COLO829 (cell line): ENCODE results near the gene STOM.

Source experiments
- DNase-seq: peaks from one replicate; pipeline ENCODE4 v3.0.0; 2012; ENCODE audit warnings: low spot score

Gene STOM

GRCh38 chr9:121321016-121321503 lies 49.0 kb downstream of the STOM start:
- no peak for DNase-seq

GRCh38 chr9:121319383-121319780 lies 50.7 kb downstream of the STOM start:
- DNase-seq, result no peak

GRCh38 chr9:121318631-121319382 lies 51.2 kb downstream of the STOM start:
- no peak for DNase-seq

GRCh38 chr9:121317737-121318630 lies 52.1 kb downstream of the STOM start:
- DNase-seq, result no peak

- DNase-seq, result no peak
Observed at GRCh38 chr9:121316852-121317373, 53.1 kb downstream of the STOM start.

- DNase-seq, result no peak
Observed at GRCh38 chr9:121316378-121316777, 53.7 kb downstream of the STOM start.

- DNase-seq, result no peak
Observed at GRCh38 chr9:121313458-121314152, 56.4 kb downstream of the STOM start.

- no peak for DNase-seq
Observed at GRCh38 chr9:121312169-121312568, 57.9 kb downstream of the STOM start.

- no peak for DNase-seq
Observed at GRCh38 chr9:121310571-121310970, 59.5 kb downstream of the STOM start.

GRCh38 chr9:121309833-121310425 lies 60.1 kb downstream of the STOM start:
- no peak for DNase-seq

- no peak for DNase-seq
Observed at GRCh38 chr9:121309171-121309570, 60.9 kb downstream of the STOM start.

GRCh38 chr9:121308765-121309164 lies 61.3 kb downstream of the STOM start:
- DNase-seq, result no peak

- no peak for DNase-seq
Observed at GRCh38 chr9:121307976-121308375, 62.1 kb downstream of the STOM start.

- DNase-seq, result no peak
Observed at GRCh38 chr9:121305269-121305994, 64.6 kb downstream of the STOM start.

- no peak for DNase-seq
Observed at GRCh38 chr9:121304707-121305106, 65.3 kb downstream of the STOM start.

GRCh38 chr9:121303456-121304451 lies 66.3 kb downstream of the STOM start:
- DNase-seq, result no peak

- no peak for DNase-seq
Observed at GRCh38 chr9:121302786-121303185, 67.3 kb downstream of the STOM start.

- no peak for DNase-seq
Observed at GRCh38 chr9:121302341-121302740, 67.7 kb downstream of the STOM start.

GRCh38 chr9:121301881-121302286 lies 68.2 kb downstream of the STOM start:
- no peak for DNase-seq
